Neural progenitor cell (in vitro differentiated cells): ENCODE results near the gene LIAS.
A peak's percentile ranks its signal among the peaks of the same experiment; 100 is the strongest.

Experiments
- CTCF ChIP-seq: fragments of 200-600 bp; sonication (generic); IDR thresholded peaks from 2 replicates; pipeline ENCODE4 v1.5.1; 2017; ENCODE audit warnings: antibody characterized with exemption, mild to moderate bottlenecking
- EZH2phosphoT487 ChIP-seq: fragments of 200-600 bp; sonication (generic); IDR thresholded peaks from 2 replicates; pipeline ENCODE4 v1.6.1; 2017; ENCODE audit warnings: antibody characterized with exemption

DNA sequence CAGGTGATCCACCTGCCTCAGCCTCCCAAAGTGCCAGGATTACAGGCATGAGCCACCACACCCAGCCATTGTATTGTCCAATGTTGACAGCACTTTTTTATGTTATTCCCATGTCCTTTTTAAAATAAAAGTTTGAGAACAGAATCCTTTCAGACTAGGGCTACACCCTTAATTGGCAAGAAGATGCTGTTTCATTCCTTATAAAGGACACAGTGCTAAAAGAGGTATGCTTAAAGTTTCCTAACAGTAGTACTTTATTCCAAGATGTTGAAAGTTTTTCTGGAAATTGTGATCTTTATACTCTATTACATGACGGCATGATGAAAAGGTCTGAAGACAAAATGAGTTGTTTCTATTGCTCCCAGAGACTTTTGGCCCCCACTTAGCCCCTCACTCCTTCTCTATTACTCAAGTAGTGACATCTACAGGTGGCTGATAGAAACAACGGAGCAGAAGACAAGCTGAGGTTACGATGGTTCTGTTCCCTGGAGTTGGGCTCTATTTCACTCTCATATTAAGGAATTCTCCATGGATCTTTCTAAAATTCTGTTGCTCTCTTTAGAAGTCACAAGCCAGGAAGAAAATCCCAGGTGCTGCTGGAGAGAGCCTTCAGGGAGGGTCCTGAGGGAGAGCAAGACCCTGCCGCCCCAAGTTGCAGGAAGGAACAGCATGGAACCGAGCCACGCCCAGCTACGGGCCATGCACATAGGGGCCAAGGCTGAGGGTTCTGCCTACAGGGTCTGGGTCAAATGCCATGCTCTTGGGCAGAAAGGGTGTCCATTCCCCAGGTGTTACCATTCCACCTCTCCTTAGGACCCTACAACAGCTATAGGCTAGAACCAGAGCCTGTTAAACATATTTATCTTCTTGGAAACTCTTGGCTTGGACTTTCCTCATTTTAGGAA lies 22.9 kb upstream of the LIAS start:
- TF ChIP-seq CTCF (peak; percentile 48), EZH2phosphoT487 (no peak)
